ENCODE data around the gene ZNF282. TPM values are rescaled to one million over a fixed set of nuclear protein-coding genes. Genes with fewer than 3 reads are reported as not detected.
"Not testable (repeated sequence)": the region's sequence is repeated elsewhere in the genome, so short reads cannot be mapped to it uniquely, and the experiment has no call there.

ZNF282 gene
- polyA plus RNA-seq, 1 donor, result 25.2 TPM

DNA sequence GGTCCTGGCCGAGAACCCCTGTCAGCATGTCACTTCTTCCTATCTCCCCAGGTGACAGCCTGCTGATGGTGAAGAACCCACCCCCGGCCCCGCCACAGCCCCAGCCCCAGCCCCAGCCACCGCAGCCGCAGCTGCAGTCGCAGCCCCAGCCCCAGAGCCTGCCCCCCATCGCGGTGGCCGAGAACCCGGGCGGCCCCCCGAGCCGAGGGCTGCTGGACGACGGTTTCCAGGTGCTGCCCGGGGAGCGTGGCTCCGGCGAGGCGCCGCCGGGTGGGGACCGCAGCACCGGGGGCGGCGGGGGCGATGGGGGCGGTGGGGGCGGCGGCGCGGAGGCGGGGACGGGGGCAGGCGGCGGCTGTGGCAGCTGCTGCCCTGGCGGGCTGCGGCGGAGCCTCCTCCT lies 28.4 kb downstream of the ZNF282 start:
- no peak for DNase-seq

DNA sequence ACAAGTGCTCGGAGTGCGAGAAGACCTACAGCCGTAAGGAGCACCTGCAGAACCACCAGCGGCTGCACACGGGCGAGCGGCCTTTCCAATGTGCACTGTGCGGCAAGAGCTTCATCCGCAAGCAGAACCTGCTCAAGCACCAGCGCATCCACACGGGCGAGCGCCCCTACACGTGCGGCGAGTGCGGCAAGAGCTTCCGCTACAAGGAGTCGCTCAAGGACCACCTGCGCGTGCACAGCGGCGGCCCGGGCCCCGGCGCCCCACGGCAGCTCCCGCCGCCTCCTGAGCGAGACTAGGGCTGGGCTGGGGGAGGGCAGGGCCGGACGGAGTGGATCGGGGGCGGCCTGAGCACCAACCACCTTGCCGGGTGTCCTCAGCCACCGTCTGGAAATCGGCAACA lies 29.0 kb downstream of the ZNF282 start:
- no peak for DNase-seq

DNA sequence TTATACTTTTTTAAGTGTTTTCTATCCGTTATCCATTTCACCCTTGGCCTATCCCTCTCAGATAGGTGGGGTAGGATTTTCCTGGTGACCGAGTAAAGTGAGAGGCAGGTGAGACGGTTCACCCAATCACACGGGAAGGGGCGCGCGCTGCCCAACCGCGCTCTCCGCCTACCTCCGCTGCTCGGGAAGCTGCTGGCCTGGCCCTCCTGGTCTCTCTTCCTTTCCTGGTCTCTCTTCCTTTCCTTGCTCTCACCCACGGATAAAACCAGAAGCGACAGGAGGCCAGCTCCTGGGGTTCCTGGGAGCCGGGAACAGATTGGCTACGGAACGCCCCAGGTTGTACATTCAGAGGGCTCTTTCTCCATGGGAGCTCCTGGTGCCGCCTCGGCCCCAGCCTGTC lies 29.8 kb downstream of the ZNF282 start:
- no peak for DNase-seq

DNA sequence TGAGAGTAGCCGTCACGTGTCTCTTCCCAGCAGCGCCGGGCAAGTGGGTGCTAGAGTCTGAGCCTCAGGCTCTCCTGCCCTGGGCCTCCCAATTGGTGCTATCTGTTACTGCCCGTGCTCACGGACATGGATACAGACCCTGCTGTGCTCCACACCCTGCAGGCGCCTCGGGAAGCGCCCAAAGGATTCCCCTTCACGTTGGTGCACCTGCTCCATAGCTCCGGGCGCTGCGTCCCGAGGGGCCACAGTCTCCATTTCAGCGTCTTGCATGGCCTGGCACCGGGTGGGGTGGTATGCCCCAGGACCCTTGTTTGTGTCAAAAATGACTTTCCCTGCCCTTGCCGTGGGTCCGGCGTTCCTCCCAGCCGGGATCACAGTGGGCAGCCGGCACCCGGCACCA lies 30.3 kb downstream of the ZNF282 start:
- DNase-seq, result no peak

DNA sequence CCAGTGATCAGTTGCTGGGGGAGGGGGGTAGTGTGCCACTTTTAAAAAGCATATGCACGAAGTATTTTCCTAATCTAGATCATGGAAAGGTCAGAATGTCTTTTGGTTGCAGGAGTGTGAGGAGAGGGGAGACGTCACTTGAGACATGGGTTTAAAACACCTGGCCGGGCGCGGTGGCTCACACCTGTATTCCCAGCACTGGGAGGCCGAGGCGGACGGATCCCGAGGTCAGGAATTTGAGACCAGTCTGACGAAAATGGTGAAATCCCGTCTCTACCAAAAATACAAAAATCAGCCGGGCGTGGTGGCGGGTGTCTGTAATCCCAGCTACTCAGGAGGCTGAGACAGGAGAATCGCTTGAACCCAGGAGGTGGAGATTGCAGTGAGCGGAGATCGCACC lies 31.0 kb downstream of the ZNF282 start:
- DNase-seq, result not testable (repeated sequence)

DNA sequence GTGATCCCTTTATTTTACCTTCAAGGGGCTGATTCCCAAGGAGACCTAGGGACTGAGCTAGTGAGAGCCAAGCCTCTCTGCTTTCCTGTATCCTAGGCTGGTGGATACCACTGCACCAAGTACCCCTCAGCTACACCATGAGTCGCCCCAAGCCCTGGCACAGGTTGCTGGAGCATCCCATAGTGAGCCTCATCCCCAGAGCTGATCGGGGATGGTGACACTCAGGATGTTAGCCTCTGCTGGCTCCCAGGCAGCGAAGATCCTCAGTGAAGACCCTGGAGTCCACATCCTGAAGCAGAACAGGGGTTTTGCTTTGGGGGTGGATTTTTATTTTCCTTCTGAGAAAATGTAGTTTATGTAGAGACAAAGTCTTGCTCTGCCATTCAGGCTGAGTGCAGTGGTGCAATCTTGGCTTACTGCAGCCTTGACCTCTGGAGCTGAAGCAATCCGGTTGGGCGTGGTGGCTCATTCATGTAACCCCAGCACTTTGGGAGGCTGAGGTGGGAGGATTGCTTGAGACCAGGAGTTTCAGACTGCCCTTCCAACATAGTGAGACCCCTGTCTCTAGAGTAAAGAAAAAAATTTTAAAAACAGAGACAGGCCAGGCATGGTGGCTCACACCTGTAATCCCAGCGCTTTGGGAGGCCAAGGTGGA lies 31.6 kb downstream of the ZNF282 start:
- no peak for DNase-seq

DNA sequence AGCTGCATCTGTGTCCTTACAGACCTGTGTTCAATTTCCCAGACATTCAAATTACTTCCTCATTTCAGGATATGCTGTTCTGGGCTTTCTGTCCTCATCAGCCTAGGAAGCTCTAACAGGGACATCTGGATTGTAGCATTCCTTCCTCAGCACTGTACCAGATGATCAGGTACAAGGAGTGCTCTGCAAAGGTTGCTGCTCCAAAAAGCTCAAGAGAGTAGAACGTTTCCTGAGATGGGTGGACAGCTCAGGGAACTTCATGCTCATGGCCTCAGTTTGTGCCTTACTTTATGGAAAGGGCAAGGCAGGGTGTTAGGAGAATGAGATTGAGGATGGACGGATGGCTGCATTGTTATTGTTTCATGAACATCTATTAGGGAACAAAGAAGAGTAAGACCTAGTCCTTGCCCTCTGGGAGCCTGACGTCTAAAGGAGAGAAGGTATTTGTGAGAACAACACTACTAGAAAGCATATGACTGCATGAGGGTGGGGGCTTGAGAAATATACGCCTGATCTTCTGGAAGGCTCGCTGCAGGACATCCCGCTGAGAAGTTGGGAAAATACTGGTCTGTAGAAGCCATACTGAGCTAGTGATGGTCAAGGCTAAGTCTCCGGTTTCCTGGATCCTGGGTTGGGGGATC lies 33.6 kb downstream of the ZNF282 start:
- no peak for DNase-seq

DNA sequence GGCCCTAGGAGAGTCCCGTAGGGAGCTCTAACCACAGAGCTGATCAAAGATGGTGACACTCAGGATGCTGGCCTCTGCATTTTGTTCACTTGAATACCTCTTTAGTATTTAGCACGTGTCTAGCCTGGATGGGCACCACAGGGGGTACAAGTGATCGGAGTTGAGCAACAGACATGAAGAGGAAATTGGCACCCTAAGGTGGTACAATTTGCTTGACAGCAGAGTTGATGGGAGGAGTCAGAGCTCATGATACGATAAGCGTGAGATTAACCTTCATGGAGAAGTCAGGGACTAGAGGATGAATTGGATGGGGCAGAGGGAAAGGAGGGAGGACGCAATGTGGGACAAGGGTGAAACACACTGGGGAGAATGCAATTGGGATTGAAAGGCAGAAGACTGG lies 34.2 kb downstream of the ZNF282 start:
- DNase-seq, result no peak

DNA sequence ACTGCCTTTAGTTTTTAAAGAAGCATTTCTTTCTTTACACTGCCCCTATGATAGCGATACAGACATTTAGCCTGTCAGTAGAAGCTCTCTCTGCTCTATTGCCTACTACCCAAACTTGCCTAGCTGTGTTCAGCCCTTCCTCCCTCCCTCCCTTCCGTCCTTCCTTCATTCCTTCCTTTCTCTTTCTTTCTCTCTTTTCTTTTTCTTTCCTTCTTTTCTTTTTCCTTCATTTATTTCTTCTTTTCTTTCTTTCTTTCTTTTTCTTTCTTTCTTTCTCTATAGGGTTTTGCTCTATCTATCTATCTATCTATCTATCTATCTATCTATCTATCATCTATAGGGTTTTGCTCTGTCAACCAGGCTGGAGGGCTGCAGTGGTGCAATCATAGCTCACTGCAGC lies 37.0 kb downstream of the ZNF282 start:
- no peak for DNase-seq

DNA sequence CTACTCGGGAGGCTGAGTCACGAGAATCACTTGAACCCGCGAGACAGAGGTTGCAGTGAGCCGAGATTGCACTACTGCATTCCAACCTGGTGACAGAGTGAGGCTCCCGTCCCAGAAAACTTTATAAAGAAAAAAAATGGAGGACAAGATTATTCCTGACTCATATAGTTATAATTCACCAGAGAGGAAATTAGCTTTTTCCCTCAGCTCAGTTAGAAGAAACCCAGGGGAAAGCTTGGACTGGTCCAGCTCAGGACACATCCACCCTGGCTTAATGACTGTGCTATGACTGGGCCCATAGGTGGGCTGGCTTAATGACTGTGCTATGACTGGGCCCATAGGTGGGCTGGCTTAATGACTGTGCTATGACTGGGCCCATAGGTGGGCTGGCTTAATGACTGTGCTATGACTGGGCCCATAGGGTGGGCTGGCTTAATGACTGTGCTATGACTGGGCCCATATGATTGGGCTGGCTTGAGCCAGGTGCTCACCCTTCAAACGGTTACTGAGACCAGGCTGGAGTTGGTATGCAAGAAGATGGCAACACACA lies 38.4 kb downstream of the ZNF282 start:
- DNase-seq, result not testable (repeated sequence)

DNA sequence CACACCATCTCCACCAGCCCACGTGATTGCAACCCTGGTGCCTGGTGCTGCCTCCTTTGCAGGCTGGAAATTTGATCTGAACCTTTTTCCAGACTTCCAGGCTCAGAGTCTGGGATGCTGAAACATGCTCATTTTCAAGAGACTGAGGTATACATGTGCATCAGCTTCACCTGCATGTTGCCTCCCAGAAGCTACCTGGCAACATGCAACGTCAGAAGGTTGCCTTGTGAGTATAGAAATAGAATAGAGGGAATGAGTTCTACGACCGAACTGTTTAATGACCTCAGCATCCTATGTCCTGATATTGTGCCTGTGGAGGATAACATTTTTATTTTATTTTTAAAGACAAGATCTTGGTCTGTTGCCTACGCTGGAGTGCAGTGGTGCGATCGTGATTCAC lies 42.2 kb downstream of the ZNF282 start:
- DNase-seq, result no peak

DNA sequence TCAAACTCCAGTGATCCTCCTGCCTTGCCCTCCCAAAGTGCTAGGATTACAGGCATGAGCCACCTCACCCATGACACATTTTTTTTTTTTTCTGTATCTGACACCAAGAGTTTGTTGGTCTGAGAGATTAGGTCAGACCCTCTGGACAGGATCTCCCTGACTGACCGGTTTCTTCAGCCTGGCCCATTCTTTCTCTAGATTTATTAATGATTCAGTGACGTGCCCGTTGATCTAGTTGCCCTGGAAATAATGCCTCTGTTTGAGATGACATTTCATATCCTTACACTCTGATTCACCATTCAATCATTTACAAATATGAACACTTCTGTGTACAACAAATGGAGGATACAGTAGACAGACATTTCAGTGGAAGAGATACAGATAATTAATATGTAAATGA lies 42.7 kb downstream of the ZNF282 start:
- DNase-seq, result no peak

DNA sequence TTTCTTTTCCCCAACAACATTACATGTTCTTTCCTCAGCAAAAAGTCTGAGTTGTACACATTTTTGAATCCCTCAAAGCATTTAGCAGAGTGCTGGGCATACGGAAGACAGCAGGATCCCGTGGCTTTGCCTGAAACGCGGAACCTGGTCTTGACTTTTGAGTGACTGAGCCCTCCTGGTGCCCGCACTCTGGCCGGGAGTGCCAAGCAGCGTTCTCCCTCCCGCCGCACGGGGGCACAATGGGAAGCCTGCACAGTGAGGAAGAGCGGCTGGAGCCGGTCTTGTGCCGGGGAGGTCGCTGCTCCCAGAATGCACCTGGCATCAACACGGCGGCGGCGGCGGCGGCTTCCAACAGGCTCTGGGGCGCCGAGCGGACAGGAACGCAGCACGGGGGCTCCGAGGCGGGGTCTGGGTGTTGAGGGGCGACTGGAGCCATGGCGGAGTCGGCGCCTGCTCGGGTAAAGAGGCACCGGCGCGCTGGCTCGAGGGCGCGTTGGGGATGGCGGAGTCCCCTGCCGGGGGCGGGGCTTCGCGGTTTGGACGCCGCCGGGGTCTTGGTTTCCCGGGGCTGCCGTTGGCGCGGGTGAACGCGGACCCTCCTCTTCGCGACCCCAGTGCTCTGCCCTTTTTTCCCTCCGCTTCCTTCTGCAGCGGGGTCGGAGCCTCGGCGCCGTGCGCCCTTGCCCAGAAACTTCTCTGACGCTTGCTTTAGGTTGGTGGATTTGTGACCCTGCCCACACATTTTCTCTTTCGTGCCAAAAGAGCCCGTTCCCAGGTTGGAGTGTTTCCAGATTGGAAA lies 44.2 kb downstream of the ZNF282 start, which contains the start of gene ZNF212:
Gene ZNF212 (plus strand): TSS at position 307 of the 799 bp plus-strand sequence. CDS start 128 bp downstream, at position 435.
- peak; percentile 85 for DNase-seq

DNA sequence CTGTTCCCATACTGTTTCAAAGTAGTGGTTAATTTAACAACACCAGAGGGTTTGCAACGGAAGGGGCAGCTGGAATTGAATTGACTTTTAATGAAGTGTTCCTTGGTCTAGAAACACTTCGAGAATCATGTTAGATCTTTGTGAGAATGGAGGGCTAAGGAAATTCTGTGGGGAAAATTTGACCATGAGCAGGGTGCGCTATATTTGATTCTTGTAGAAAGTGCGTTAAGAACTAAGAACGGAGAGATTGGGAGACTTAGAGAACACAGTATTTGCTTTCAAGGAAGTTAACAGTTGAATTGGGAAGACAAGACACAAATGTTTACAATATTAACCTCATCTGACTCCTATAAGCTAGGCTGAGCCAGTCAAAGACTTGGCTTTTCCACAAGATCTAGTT lies 45.3 kb downstream of the ZNF282 start:
- no peak for DNase-seq

DNA sequence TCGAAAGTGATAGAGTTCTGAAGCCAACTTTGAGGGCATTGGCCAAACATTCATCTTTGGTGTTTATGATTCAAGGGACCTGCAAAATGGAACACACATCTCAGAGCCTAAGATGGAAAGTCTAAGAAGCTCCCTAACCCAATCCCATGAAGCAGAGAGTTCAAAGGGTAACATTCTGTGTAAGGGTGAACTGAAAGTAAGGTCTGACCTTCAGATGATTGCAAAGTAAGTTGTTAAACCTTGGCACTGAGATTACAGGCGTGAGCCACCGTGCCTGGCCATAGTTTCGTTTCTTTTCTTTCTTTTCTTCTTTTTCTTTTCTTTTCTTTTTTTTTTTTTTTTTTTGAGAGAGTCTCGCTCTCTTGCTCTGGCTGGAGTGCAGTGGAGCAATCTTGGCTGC lies 46.4 kb downstream of the ZNF282 start:
- DNase-seq, result no peak

DNA sequence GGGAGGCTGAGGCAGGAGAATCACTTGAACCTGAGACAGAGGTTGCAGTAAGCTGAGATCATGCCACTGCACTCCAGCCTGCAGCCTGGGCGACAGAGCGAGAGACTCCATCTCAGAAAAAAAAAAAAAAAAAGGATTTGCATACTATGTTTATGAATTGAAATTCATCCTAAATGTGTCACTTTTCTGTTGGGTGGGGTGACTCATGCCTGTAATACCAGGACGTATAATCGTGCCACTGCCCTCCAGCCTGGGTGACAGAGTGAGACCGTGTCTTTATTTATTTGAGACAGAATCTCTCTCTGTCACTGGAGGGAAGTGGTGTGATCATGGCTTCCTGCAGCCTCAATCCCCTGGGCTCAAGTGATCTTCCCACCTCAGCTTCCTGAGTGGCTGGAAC lies 49.9 kb downstream of the ZNF282 start:
- no peak for DNase-seq

DNA sequence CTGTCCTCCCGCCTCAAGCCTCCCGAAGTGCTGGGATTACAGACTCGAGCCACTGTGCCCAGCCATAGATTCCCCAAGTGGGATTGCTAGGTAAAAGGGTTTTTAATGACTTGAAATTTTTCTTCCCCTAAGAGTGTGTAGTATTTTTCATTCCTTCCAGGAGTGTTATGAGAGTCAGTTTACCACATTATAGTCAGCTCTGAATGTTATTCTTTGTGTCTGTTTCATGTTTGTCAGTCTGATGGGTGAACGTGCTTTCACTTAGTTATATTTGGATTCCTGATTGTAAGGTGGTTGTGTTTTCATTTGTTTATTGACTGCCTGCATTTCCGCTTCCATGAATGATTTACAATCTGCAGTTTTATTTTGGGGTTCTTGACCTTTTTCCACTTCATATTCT lies 50.4 kb downstream of the ZNF282 start:
- DNase-seq, result no peak

DNA sequence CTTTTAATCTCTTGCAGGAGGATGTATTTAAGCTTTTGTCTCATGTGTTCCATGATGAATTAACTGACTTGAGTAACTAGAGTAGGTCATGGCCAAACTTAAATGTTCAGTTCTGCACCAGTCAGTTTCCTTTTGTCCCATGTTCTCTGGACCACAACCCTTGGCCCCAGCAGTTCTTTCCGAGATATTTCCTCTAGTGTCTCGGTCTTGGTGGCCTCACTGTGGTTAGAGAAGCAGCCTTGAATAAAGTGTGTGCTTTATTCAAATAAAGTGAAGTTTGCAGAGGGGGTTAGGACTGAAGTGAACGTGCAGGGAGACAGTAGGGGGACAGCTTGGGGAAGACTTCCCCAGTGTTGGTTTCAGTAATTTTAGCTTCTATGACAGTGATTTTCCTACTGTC lies 53.4 kb downstream of the ZNF282 start:
- no peak for DNase-seq

DNA sequence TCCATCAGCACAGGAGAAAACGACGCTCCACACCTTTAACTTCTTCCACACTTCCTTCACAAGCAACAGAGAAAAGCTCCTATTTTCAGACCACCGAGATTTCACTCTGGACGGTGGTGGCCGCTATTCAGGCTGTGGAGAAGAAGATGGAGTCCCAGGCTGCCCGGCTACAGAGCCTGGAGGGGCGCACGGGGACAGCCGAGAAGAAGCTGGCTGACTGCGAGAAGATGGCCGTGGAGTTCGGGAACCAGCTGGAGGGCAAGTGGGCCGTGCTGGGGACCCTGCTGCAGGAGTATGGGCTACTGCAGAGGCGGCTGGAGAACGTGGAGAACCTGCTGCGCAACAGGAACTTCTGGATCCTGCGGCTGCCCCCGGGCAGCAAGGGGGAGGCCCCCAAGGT lies 54.8 kb downstream of the ZNF282 start:
- DNase-seq, result not testable (repeated sequence)

DNA sequence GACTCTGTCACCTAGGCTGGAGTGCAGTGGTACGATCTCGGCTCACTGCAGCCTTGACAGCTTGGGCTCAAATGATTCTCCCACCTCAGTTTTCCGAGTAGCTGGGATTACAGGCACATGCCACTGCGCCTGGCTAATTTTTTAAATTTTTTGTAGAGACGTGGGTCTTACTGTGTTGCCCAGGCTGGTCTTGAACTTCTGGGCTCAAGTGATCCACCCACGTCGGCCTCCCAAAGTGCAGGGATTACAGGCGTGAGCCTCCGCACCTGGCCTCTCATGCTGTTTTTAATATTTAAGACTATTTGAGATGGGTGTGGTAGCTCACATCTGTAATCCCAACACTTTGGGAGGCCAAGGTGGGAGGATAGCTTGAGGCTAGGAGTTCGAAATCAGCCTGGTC lies 56.2 kb downstream of the ZNF282 start:
- not testable (repeated sequence) for DNase-seq

DNA sequence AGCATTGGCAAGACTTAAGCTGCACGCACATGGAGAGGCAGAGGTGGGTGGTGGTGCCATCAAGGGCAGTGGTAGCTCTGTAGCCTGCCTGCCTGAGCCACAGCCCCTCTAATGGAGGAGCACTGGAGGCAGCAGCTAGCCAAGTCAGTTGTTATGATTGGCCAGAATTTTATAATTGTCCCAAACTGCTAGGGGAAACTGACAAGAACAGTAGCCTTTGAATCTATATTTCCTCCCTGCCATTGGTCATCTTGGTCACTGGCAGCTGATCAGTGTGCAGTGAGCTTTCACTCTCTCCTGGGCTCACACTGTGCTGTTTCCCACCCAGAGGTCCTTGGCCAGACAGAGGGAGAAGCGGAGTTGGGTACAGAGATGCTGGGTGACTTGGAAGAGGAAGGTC lies 57.0 kb downstream of the ZNF282 start:
- no peak for DNase-seq

DNA sequence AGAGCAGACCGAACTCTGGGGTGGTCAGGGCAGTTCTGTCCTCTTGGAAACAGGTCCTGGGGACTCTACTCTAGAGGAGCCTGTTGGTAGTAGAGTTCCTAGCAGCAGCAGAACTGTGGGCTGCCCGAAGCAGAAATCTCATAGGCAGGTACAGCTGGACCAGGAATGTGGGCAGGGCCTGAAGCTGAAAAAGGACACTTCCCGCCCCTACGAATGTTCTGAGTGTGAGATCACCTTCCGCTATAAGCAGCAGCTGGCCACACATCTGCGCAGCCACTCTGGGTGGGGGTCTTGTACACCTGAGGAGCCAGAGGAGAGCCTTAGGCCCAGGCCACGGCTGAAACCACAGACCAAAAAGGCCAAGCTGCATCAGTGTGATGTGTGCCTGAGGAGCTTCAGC lies 58.3 kb downstream of the ZNF282 start:
- no peak for DNase-seq

Measured in left kidney (tissue), 2 donors.